ENCODE results near the gene NPHP4. TPM values are rescaled to one million over a fixed set of nuclear protein-coding genes. Genes with fewer than 3 reads are reported as not detected.

NPHP4 gene
- total and polyA plus RNA-seq, 9 of the 15 experiments (the other 6 are each of a cell fraction or from before 2014, with no cell fraction given): 0.52 to 26.2 (median 6.7) TPM

GRCh38 chr1:5885471-5886139, 106.6 kb downstream of the NPHP4 start (continued):
- TF ChIP-seq ZNF707 (CRISPR knock-in tag; conservative IDR thresholded peaks at IDR 0.05) (no peak), HDAC2 (IDR thresholded peaks at IDR 0.05) (peak; percentile 96), RBM22 (IDR thresholded peaks at IDR 0.05; ENCODE audit: low read depth, low read length, poor library complexity, severe bottlenecking) (no peak), EP300 (IDR thresholded peaks at IDR 0.05; ENCODE audit: low read length) (peak; percentile 99), SMARCB1 (IDR thresholded peaks at IDR 0.05; ENCODE audit: insufficient read length, low read depth) (peak; percentile 39), TAL1 (IDR thresholded peaks at IDR 0.05) (peak; percentile 100), TOE1 (IDR thresholded peaks at IDR 0.05; ENCODE audit: borderline replicate concordance) (0 out of 2 replicates have a peak, but pooled peaks have one; percentile 34), TOE1 (CRISPR knock-in tag; IDR thresholded peaks at IDR 0.05; ENCODE audit: borderline replicate concordance, low read depth) (no peak), KLF1 (tag; IDR thresholded peaks at IDR 0.05) (no peak), TRIM24 (IDR thresholded peaks at IDR 0.05) (peak; percentile 98), BCLAF1 (IDR thresholded peaks at IDR 0.05; ENCODE audit: borderline replicate concordance in 1 of 2, control insufficient read depth in 1 of 2, low read depth in 2 of 2, low read length in 1 of 2) (no peak), ETV6 (IDR thresholded peaks at IDR 0.05; ENCODE audit: borderline replicate concordance in 1 of 2, low read depth in 2 of 2, low read length in 1 of 2) (peak in 1 of 2 experiments; percentile 38; a peak in 1 of 4 replicates), ETV6 (CRISPR knock-in tag; IDR thresholded peaks at IDR 0.05; ENCODE audit: borderline replicate concordance) (no peak), HEY1 (CRISPR knock-in tag; IDR thresholded peaks at IDR 0.05; ENCODE audit: borderline replicate concordance) (peak; percentile 90), NEUROD1 (IDR thresholded peaks at IDR 0.05; ENCODE audit: borderline replicate concordance, low read depth, low read length, partially characterized antibody) (peak; percentile 85), ZNF253 (CRISPR knock-in tag; conservative IDR thresholded peaks at IDR 0.05) (no peak), EWSR1 (IDR thresholded peaks at IDR 0.05; ENCODE audit: borderline replicate concordance, low read depth, partially characterized antibody) (no peak), FIP1L1 (IDR thresholded peaks at IDR 0.05; ENCODE audit: low read depth, low read length, poor library complexity, severe bottlenecking) (no peak), ZKSCAN8 (CRISPR knock-in tag; IDR thresholded peaks at IDR 0.05) (peak; percentile 76), CCNT2 (IDR thresholded peaks at IDR 0.05; ENCODE audit: borderline replicate concordance, extremely low read depth, insufficient read length, low read depth, low read length) (peak; percentile 97), VEZF1 (CRISPR knock-in tag; IDR thresholded peaks at IDR 0.05) (peak; percentile 77), CXXC5 (CRISPR knock-in tag; IDR thresholded peaks at IDR 0.05) (peak; percentile 95), BRD9 (IDR thresholded peaks at IDR 0.05; ENCODE audit: low read depth, partially characterized antibody) (no peak), SIX5 (IDR thresholded peaks at IDR 0.05; ENCODE audit: borderline replicate concordance in 1 of 2, insufficient read depth in 1 of 2, low read depth in 1 of 2, low read length in 2 of 2) (no peak)
